MCF 10A (cell line): ENCODE results near the gene MNT. TPM values are rescaled to one million over a fixed set of nuclear protein-coding genes. Genes with fewer than 3 reads are reported as not detected.

ENCODE experiments used
- BruUV-seq: library from RNA; stranded (reverse); fragments of 400-500 nt; replicated peaks from 2 replicates; lab custom pipeline; 2021; lab: Mats Ljungman, UMichigan
- CTCF ChIA-PET: fragments of 300-600 bp; sonication (Branson Sonifier 250); formaldehyde crosslinking; extraction: SDS; loops from one replicate; lab custom pipeline; 2021; ENCODE audit warnings: antibody characterized with exemption, inconsistent platforms; lab: Yijun Ruan, JAX
- POLR2A ChIA-PET: fragments of 300-600, 350-650 bp; sonication (Branson Sonifier 250); formaldehyde crosslinking; extraction: SDS; loops from one replicate; lab custom pipeline; 2020; ENCODE audit warnings: antibody characterized with exemption, inconsistent platforms; lab: Yijun Ruan, JAX
- DNase-seq: peaks from one replicate; pipeline ENCODE4 v3.0.0-alpha.2; 2018; ENCODE audit not compliant: unreplicated experiment
- H3K27ac Mint-ChIP-seq: one replicate; pipeline ENCODE4 v1.8.0; 2022; ENCODE audit warnings: mild to moderate bottlenecking, low read depth, mixed read lengths; ENCODE audit not compliant: unreplicated experiment
- H3K27me3 Mint-ChIP-seq: one replicate; pipeline ENCODE4 v1.8.0; 2022; ENCODE audit warnings: mixed read lengths; ENCODE audit not compliant: insufficient read depth, unreplicated experiment
- H3K36me3 Mint-ChIP-seq: one replicate; pipeline ENCODE4 v1.8.0; 2022; ENCODE audit warnings: mild to moderate bottlenecking, moderate library complexity, mixed read lengths; ENCODE audit not compliant: insufficient read depth, unreplicated experiment
- H3K4me1 Mint-ChIP-seq: one replicate; pipeline ENCODE4 v1.8.0; 2022; ENCODE audit warnings: mixed read lengths; ENCODE audit not compliant: insufficient read depth, unreplicated experiment
- H3K4me3 Mint-ChIP-seq: one replicate; pipeline ENCODE4 v1.8.0; 2022; ENCODE audit warnings: mild to moderate bottlenecking, moderate library complexity, mixed read lengths; ENCODE audit not compliant: unreplicated experiment
- H3K9me3 Mint-ChIP-seq: one replicate; pipeline ENCODE4 v1.8.0; 2022; ENCODE audit warnings: mixed read lengths; ENCODE audit not compliant: unreplicated experiment
- intact Hi-C: fragments of 100-400 bp; cut with micrococcal nuclease; formaldehyde crosslinking; loops from 2 replicates; pipeline ENCODE4 v1.14.1; 2022
- total RNA-seq: library from RNA; stranded (reverse); gene quantifications from 2 replicates; pipeline ENCODE4 v1.2.3, GENCODE V29; 2022
- TF ChIP-seq, protein P1 (sequence below): fragments of 200-600 bp; IDR thresholded peaks from one replicate; pipeline ENCODE4 v1.8.0; 2022; ENCODE audit warnings: antibody characterized with exemption, mild to moderate bottlenecking; ENCODE audit not compliant: unreplicated experiment

The MNT gene
- total RNA-seq, 1 experiment from 2014 or later: 25.5 TPM

DNA sequence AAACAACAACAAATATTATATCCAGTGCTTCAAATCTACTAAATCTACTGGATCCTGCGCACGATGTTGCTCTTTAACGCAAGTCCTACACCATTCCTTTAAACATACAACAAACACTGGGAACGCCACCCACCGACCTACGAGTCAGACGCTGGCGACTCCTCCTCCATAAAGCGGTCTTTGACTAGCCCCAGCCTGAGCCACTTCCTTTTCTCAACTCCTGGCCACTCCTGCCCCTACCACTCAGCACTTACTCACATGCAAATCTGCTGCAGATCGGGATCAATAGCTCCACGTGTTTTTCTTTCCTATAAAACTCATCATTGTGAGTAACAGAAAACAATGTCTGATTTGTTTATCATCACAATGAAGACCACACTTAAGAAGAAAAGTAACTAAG lies 32.8 kb upstream of the MNT start:
- ChIA-PET CTCF (interaction anchor here (0.9 to 1.2 kb wide), 4 partner anchors 10 to 52 kb away, joined by 3 to 5 read pairs (median 3); no protein-coding TSS in a partner anchor), POLR2A (no interaction called here)
- Mint-ChIP-seq H3K4me1 (no peaks in the 10 kb centered on the region), H3K27ac (no peak overlapping the region), H3K27me3 (no peaks in the 10 kb centered on the region), H3K4me3 (no peak overlapping the region), H3K36me3 (peaks cover 47% of the 10 kb centered on the region), H3K9me3 (no peaks in the 10 kb centered on the region)
- no TSS peak for BruUV-seq
- TF ChIP-seq, protein P1, sequence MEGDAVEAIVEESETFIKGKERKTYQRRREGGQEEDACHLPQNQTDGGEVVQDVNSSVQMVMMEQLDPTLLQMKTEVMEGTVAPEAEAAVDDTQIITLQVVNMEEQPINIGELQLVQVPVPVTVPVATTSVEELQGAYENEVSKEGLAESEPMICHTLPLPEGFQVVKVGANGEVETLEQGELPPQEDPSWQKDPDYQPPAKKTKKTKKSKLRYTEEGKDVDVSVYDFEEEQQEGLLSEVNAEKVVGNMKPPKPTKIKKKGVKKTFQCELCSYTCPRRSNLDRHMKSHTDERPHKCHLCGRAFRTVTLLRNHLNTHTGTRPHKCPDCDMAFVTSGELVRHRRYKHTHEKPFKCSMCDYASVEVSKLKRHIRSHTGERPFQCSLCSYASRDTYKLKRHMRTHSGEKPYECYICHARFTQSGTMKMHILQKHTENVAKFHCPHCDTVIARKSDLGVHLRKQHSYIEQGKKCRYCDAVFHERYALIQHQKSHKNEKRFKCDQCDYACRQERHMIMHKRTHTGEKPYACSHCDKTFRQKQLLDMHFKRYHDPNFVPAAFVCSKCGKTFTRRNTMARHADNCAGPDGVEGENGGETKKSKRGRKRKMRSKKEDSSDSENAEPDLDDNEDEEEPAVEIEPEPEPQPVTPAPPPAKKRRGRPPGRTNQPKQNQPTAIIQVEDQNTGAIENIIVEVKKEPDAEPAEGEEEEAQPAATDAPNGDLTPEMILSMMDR: no peak
- DNase-seq: no peak
- intact Hi-C loops: no loop called here

DNA sequence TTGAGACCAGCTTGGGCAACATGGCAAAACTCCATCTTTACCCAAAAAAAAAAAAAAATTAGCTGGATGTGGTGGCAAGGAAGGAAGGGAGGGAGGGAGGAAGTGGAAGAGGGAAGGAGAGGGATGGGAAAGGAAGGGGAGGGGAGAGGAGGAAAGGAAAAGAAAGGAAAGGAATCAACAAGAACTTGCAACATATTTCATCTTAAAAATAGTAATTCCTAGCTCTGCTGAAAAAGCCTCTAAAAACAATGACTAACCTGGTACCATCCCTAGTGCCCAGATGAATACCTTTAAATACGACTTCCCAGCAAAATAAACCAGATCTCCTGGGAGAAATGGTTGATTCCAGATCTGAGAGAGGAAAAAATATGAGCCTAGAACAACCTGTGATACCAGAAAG lies 27.1 kb upstream of the MNT start:
- Mint-ChIP-seq H3K36me3 (peaks cover 38% of the 10 kb centered on the region), H3K4me3 (no peak overlapping the region), H3K4me1 (peaks cover 9% of the 10 kb centered on the region), H3K9me3 (no peaks in the 10 kb centered on the region), H3K27ac (no peak overlapping the region), H3K27me3 (no peaks in the 10 kb centered on the region)
- intact Hi-C loops: no loop called here
- no peak for DNase-seq
- ChIA-PET POLR2A (interaction anchor here (0.6 to 1.1 kb wide), 2 partner anchors 10 to 82 kb away, joined by 4 read pairs; no protein-coding TSS in a partner anchor), CTCF (interaction anchor here (0.7 to 1.7 kb wide), 3 partner anchors 12 to 75 kb away, joined by 3 to 6 read pairs (median 3); no protein-coding TSS in a partner anchor)
- BruUV-seq: no TSS peak
- TF ChIP-seq, protein P1: no peak

DNA sequence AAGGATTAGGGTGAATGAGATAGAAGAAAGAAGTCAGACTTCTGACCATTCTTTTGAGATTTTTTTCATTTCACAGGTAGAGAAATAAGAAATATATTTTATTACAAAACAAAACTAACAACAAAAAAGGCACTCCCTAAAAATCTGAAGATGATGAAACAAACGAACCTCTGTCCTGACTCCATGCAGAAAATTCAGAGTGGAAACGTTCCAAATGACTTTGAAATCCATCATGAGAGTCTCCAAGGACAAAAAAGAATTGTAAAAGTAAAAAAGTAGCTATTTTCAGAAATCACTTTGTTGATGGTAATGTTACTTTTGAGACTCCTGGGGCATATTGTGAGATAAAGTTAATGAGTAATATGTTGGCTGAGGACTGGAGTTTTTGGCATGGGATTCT lies 26.4 kb upstream of the MNT start:
- intact Hi-C loops: no loop called here
- no peak for DNase-seq
- POLR2A ChIA-PET: interaction anchor here (1.1 kb wide), 1 partner anchor 10 kb away, joined by 4 read pairs; no protein-coding TSS in a partner anchor
- no peaks in the 10 kb centered on the region for H3K27me3 Mint-ChIP-seq
- H3K36me3 Mint-ChIP-seq: peaks cover 33% of the 10 kb centered on the region
- H3K9me3 Mint-ChIP-seq: no peaks in the 10 kb centered on the region
- BruUV-seq: no TSS peak
- H3K4me1 Mint-ChIP-seq: peaks cover 9% of the 10 kb centered on the region
- H3K27ac Mint-ChIP-seq: no peak overlapping the region
- TF ChIP-seq, protein P1: no peak
- no peak overlapping the region for H3K4me3 Mint-ChIP-seq
- CTCF ChIA-PET: interaction anchor here (0.7 to 1.7 kb wide), 2 partner anchors 11 to 73 kb away, joined by 3 to 6 read pairs; no protein-coding TSS in a partner anchor

DNA sequence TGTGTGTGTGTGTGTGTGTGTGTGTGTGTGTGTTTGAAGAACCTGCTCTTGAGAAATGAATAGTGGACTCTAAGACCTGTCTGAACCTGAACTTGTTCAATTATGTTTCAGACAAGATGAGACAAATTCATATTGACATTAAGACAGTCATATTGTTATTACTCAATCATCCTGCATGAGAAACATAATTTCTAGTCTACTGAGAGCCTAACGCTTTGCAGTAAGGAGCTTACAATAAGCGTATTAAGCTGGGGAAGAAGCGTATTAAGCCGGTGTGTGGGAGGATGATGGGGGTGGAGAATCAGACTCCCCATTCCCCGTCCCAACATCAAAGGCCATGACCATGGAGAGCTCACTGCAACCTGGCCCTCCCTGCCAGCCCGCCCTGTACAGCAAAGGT lies 22.4 kb upstream of the MNT start:
- Mint-ChIP-seq H3K9me3 (no peaks in the 10 kb centered on the region), H3K4me3 (peak overlapping the region; percentile 24), H3K4me1 (peaks cover 9% of the 10 kb centered on the region), H3K27me3 (no peaks in the 10 kb centered on the region), H3K36me3 (peaks cover 55% of the 10 kb centered on the region), H3K27ac (peak overlapping the region; percentile 49)
- CTCF ChIA-PET: interaction anchor here (0.7 to 1.0 kb wide), 3 partner anchors 10 to 446 kb away, joined by 3 to 5 read pairs (median 4); no protein-coding TSS in a partner anchor
- intact Hi-C loops: no loop called here
- TF ChIP-seq, protein P1: no peak
- POLR2A ChIA-PET: interaction anchor here (0.6 to 2.7 kb wide), 26 partner anchors 8 to 788 kb away, joined by 3 to 14 read pairs (median 4); partner anchors contain the start of genes METTL16, SGSM2 and TSR1
- BruUV-seq: no TSS peak
- DNase-seq: peak; percentile 86
